Stimulated activated CD4-positive, alpha-beta T cell treated with anti-CD3 and anti-CD28 coated beads, Interleukin-12 subunit alpha, Interleukin-12 subunit beta, amount 100 ng/mL, for 48 hours (primary cell): ENCODE measurements around the gene CHN1.
A peak's percentile ranks its signal among the peaks of the same experiment; 100 is the strongest.

Source experiments
- DNase-seq, 3 donors: peaks; one replicate each; pipeline ENCODE4 v3.0.0-alpha.2; 2020; ENCODE audit warnings: low read depth in 2 of 3, low spot score in 1 of 3

Gene CHN1

DNA sequence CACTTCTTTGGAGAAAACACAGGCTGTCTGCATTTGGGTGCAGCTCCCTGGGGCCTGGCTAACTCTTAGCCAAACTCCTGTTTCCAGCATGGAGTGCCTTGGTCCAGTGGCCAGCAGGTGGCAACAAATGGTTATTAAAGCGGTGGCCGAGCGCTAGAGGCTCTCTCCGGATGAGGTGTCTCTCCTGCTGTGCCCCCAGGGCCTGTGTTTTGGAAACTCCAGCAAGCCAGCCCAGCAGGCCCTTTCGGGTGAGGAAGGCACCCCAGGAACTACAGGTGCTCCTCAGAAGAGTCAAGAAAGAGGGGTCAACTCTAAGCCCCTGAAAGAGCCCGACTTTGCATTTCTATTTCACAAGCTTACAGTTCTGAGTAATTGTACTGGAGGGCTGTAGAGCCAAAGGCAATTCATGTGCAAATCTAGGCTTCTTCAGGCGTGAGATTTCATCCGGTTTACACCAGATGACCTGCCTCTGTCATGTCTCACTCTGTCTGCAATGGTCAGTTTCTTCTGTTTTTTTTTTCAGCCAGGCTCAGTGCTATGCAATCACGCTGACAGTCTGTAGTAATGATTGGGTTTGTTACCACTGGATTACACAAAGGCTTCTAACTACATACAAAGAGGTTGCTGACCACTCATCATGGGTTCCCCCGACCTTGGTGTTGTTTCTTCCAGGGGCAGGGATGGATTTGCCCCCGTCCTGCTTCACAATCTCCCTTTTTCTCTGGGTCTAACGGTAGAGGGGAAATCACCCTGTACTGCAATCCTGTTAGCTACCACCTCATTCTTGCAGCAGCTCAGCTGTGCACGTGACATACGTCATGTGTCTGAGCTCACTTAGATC lies 233.3 kb downstream of the CHN1 start:
- DNase-seq = peak in 2 of 3 donors; percentile 48 to 56

DNA sequence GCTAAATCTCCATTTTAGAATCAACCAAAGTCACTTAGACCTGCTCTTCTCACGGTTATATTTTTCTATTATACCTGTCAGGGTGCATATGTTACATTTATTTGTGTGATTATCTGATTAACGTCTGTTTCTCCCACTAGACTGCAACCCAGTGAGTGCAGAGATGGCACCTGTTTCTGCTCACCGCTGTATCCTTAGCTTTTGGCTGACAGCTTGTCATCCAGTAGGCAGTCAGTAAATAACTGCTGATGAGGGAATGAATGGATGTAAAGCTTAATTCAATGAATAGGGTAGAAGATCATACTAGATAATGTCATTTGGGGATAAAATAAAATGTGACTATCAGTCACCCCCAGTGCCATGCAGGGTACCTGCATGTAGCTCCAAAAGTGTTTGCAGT lies 234.0 kb downstream of the CHN1 start:
- DNase-seq = no peak

DNA sequence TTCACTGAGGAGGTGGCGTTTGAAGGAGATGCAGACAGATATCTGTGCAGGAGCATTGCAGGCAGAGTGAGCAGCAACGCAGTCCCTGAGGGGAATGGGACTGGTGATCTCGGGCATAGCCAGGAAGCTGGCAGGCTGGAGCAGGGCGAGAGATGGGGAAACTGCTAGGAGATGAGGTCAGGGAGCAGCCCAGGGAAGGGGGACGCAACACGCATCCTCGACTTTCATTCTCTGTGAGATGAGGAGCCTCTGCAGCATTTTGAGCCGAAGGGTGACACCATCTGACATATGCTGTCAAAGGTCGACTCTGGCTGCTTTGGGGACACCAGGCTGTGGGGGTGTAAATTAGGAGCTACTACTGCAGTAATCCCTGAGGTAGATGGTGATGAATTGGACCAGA lies 236.6 kb downstream of the CHN1 start:
- no peak for DNase-seq

DNA sequence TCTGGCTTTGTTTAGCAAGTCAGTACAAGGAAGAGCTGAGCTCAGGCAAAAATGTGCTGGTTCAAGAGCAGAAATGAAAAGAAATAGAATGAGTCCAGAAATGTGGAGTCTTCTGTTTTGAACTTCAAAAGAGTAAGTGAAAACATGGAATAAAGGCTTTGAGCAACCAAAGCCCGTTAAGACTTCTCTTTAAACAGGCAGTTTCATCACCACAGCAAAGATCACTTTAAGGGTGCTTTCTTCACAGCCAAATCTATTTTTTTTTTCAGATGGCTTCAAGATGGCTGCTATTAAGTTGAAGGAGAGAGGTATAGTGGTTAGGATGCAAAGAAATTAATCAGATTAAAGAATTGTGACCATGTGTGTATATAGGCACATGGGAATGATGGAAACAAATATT lies 238.9 kb downstream of the CHN1 start:
- no peak for DNase-seq

DNA sequence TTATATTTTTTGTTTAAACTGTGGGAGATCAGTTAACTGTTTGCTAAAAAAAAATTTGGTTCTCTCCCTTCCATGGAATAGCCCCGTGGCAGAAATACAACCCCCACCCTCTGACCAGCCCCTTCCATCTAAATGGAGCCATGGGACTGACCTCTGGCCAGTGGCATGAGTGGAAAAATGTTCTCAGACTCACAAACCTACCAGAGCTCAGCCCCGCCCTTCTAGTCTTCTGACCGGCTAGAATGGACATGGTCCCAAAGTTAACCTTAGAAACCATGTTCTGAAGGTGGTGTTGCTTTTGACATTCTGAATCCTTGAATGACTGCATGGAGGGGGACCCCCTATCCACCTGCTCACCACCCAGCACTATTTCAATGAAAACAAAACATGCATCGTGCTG lies 239.6 kb downstream of the CHN1 start:
- DNase-seq = no peak

DNA sequence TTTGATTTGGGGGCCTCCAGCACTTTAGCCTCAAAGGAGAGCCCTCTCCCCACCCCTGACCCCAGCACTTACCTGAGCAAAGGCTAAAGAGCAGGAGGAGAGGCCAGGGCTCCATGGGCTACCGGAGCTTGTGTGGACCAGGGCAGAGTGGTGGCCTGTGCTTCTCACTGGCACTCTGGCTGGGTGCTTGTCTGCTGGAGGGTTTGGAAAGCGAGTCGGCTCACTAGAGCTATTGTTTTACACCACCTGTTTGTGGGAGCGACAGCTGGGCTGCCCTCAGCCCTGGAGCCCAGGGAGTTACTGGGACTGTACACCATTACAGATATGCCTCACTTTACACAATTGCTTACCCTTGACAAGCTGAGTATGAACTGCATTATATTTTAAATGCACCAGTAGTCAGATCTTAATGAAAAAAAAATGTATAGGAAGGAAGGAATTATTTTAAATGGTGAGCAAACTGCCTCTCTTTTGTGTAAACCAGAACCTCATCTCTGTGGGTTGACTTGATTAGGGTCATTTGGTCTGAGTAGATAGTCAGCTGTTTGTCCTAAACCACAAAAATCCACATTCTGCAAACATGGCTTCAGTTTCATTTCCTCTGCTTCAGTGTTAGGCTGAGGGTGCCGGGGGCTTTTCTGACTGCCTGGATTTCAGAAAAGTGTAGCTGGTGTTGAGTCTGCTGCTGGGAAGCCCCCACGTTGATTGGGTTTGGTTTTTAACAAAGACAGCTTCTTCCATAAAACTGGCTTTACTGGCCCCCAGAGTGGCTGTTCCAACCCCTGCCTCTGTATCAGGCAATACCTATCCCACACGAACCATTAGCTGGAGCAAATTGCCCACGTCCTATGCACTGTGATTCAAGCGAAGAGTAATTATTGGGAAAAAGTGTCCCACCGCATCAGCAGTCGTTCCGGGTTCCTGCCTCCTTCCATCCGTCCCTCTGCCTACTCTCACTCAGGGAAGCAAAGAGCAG lies 240.6 kb downstream of the CHN1 start, which contains the start of gene CHRNA1:
TSS of gene CHRNA1 (minus strand) at position 193 of the 976 bp plus-strand sequence. CDS start at position 115, 78 bp downstream.
- DNase-seq = no peak

DNA sequence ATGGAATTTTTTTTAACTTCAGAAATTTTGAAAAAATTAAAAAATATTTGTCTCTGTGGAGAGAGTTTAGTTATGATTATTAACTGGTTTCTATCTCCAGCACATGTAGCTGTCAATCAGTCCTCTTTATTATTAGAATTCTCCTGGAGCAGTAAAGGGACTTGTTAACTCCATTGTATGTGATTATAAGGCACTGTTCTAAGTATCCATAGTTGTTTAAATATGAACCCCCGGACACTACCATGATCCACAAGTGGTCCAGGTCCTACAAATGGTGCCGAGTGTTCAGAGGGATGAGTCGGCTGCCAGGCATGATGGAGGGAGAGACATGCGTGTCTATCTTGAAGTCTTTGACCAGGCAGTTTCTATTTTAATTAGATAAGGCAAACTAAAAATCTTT lies 241.4 kb downstream of the CHN1 start:
- DNase-seq = no peak

DNA sequence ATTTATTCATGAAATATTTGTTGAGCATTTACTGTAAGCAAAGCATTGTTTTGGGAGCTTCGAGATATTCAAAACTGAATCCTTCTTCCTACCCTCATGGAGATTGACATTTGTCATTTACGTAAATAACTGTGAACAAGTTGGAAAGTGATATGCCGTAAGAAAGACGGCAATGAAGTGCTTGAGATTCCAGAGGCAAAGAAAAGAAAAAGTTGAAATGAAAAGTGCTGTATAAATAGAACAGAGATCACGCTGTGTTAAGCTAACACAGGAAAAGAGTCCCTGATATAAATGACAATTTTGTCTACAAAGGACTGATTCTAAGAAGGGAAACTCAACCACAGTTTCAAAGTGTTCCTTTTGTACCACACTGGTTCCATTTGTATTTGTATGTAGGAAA lies 242.7 kb downstream of the CHN1 start:
- no peak for DNase-seq

DNA sequence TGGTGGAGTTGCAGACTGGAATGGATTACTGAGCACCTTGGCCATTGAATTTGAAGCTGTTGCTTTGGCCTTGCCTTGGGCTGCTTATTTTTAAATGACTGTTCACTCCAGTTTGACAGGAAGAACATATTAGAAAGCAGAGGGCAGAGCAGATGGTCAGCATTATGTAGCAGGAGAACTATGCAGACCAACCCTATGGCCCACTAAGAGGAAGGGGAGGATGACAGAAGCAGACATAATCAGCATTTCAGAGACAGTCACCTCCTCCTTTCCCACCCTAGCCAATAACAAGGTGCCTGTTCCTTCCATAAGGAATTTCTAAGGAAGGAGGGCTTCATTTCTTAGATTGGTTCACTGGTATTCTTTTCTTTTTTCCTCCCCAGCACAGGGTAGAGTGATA lies 243.3 kb downstream of the CHN1 start:
- DNase-seq = no peak

DNA sequence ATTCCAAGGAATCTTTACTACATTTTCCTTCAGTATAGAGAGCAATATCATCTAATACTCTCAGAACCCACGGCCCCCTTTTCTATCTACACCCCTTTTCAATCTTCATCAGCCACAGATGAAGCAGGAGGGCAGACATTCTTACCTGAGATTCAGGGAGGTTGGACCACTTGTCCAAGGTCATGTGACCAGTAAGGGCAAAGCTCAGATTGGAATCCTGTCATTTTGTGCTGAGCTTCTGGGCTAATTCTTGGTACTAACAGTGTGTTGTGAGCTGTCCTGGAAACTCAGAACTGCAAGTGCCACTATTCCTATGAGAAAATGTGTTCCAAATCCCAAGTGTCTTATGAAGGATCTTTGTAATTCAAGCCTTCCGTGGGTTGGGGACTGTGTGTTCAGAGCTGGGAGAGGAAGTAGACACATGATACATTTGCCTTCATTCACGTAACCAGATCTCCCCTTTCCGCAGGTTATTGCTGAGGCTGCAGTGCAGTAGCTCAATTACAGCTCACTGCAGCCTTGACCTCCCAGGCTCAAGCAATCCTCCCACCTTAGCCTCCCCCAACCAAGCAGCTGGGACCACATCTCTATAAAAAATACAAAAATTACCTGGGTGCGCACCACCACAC lies 244.2 kb downstream of the CHN1 start:
- no peak for DNase-seq

DNA sequence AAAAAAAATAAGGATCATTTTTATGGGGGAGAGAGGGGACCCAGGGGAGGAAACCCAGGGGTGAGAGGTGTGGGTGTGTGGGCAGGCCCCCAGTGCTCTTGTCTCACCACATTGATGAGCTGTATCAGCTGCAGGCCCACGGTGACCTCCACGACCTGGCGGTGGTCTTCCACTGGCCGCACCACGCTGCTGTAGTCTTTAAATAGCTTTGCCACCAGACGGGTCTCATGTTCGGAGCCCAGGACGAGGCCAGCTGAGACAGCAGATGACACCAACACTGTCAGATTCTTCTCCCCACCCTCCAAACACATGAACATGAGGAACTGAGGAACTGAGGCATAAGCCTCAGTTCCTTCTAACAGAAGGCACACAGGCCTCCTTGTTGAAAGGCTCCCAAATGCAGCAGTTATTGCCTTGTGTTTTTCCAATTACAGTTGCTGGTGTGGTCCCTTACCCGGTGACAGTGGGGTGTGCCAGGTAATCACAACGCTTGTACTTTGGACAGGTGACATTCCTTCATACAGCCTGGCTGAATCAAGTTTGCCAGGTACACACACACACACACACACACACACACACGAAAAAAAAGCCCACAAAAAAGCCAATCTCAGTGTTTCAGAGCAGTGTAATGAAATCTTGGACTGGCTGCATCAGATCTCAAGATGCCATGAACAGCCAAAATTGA lies 245.7 kb downstream of the CHN1 start:
- no peak for DNase-seq

DNA sequence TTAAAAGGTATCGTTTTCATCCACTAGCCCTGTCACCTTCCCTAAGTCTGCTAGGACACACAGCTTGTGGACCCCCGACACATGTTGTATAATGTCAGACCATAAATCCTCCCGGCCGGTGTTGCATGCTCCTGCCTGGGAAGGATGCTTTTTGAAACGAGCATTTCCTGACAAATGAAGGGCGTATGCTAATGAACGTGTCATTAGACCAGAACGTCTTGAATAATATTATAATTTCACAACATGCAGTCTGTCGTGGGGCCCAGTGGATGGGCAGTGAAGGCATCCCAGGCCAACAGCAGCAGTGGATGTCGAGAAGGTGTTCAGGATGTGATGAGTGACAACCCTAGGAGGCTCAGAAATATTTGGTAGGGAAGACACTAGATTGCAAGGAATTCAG lies 248.4 kb downstream of the CHN1 start:
- no peak for DNase-seq

DNA sequence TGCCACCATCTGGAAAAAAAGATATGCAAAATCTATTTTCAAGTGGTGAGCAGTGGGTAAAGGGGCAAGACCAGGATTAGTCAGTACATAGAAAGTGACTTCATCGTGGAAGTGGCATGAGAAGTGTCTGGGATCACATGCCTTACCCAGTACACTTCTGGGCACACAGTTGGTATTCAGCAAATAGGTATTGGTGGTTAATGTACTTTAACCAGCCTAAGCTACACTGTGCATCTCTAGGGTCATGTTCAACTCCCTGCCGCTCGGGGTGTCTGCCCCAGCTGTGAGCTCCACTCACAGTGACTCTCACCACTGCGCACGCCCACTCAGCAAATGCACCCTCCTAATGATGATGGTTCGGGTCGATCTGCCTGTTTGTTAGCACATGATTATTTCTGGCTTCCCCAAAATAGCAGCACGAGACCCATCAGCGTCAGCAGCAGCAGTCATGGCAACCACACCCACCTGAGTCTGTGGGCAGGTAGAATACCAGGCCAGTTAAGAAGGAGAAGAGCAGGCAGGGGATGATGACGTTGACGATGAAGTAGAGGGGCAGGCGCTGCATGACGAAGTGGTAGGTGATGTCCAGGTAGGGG lies 252.0 kb downstream of the CHN1 start:
- DNase-seq = no peak

DNA sequence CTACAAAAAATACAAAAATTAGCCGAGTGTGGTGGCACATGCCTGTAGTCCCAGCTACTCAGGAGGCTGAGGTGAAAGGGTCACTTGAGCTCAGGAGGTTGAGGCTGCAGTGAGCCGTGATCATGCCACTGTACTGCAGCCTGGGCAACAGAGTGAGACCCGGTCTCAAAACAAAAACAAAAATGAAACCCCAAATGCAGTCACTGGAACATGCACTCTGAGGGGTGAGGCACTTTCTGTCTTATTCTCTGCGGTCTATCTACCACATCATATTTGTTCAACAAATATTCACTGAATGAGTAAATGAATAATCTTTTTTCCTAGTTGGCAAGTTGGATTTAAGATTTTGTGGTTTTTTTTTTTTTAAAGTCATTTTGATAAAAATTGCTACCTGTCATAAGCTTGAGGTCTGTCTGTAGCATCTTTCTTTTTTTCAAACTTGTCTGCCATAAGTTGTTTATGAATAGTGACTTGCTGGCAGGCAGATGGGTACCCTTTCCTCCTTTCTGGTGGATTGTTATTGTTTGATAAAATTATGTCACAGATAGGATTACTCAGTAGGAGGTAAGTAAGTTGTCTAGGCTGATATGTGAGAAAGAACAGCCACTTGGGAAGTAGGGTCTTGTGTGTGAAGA lies 252.7 kb downstream of the CHN1 start:
- no peak for DNase-seq

DNA sequence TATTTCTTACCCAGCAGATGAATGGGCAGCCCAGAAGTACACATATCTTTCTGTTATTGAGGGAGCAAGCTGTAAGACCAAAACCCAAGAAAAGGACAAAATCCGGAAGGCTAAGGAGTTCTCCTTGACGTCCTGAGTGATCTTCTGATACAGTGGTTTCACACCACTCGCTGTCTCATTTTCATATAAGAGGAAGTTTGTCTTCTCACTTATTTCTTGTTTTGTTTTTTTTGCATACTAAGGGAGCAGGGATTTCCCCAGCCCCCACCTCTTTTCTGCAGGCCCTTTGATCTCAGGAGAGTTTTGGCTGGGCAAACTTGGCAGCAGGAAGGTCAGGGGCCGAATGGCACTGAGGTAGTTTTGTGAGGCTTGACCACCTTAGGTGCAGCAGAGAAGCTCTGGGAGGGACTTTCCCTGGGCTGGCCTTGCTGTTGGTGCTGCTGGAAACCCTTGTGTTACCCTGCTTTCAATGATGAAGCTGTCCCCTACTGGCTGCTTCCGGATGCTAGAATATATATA lies 254.2 kb downstream of the CHN1 start:
- peak in 1 of 3 donors; percentile 38 for DNase-seq

DNA sequence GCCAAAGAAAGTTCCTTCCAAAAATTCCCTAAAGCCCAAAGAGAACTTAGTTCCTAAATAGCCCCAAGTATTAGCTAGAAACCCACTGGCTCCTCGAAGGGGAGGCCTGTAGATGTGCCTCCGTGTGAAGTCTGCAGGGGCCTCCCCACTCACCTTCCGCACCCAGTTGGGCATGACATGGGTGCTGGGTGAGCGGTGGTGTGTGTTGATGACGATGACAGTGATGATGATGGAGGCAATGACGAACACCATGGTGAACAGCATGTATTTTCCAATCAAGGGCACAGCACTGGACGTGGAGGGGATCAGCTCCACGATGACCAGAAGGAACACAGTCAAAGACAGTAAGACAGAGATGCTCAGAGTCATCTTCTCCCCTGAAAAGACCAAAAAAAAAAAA lies 255.4 kb downstream of the CHN1 start:
- no peak for DNase-seq

DNA sequence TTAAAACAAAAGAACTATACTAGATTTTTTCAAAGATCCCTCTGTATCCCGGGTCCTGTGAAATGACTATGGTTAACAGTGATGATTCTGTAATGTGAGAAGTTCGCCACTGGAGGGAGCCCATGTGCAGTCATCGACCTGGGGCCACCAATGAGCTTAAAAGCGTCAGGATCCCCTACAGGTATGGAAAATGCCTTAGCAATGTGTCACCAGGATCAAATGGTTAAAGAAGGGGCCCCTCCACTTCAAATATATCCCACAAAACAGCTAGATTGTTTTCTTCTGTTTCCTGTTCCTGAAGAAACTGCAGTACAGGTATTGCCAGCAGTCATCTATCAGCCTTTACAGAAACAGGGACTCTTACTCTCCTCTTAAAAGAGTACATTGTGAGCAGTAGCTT lies 256.2 kb downstream of the CHN1 start:
- DNase-seq = peak; percentile 45 to 81 (median 66)
